GM21723 (cell line): Measurements from ENCODE around the gene ADAMTSL2.

Source experiments
- ATAC-seq: cut with Tn5 transposase; IDR thresholded peaks from one replicate; pipeline ENCODE4 v1.9.1; 2021; ENCODE audit warnings: mild to moderate bottlenecking, moderate library complexity; ENCODE audit not compliant: unreplicated experiment

ADAMTSL2 gene

GRCh38 chr9:133571896-133572595, 37.5 kb downstream of the ADAMTSL2 start:
- ATAC-seq, result no peak

DNA sequence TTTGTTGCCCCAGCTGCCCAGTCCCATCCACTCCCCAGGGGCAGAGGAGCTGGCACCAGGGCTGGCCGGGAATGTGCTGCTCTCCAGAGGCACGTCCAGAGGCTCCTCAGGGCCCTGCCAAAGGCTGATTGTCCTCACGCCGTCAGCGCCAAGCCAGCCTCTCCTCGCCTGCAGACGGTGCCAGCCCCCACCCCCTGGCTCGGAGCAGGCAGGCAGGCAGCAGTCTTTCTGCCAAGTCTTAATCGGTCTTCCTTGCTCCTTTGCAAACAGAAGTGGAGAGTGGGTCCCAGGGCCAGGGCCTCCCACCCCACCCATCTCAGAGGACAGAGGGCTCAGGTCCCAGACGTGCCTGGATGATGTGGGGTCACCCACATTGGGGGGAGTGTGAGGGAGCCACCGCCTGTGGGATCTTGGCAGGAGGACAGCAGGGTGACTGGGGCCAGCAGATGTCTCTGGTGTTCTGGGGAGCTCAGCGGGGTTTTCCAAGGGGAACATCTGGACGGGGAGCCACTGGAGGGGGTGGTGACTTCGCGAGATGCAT, 38.4 kb downstream of the ADAMTSL2 start:
- ATAC-seq, result no peak

DNA sequence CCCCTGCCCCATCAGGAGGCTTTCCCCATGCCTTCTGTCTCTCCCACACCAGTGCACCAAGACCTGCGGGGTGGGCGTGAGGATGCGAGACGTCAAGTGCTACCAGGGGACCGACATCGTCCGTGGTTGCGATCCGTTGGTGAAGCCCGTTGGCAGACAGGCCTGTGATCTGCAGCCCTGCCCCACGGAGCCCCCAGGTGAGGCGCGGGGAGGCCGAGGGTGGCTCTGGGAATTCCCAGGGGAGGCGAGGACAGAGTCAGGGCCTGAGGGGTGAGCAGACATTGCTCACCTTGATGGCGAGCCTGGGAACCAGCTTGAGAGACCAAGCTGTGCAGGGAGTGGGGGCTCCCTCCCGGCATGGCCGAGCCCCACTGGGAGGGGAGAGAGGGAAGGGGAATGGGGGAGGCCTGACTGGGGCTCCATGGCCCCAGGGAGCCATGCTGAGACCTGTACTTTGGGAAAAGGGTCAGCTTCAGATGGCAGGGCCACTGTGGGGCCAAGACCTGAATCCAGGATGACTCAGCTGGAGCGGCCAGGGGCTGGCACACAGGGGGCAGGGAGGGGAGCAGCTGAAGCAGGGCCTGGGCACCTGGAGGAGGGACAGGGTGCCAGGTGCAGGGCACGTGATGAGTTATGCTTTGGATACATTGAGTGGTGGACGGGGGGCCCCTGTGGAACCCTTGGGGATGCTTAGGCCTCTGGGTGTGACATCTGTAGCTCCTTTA, 39.4 kb downstream of the ADAMTSL2 start:
- ATAC-seq, result no peak

GRCh38 chr9:133574771-133575170, 40.3 kb downstream of the ADAMTSL2 start:
- ATAC-seq, result no peak

GRCh38 chr9:133575186-133576030, 40.9 kb downstream of the ADAMTSL2 start:
- no peak for ATAC-seq

DNA sequence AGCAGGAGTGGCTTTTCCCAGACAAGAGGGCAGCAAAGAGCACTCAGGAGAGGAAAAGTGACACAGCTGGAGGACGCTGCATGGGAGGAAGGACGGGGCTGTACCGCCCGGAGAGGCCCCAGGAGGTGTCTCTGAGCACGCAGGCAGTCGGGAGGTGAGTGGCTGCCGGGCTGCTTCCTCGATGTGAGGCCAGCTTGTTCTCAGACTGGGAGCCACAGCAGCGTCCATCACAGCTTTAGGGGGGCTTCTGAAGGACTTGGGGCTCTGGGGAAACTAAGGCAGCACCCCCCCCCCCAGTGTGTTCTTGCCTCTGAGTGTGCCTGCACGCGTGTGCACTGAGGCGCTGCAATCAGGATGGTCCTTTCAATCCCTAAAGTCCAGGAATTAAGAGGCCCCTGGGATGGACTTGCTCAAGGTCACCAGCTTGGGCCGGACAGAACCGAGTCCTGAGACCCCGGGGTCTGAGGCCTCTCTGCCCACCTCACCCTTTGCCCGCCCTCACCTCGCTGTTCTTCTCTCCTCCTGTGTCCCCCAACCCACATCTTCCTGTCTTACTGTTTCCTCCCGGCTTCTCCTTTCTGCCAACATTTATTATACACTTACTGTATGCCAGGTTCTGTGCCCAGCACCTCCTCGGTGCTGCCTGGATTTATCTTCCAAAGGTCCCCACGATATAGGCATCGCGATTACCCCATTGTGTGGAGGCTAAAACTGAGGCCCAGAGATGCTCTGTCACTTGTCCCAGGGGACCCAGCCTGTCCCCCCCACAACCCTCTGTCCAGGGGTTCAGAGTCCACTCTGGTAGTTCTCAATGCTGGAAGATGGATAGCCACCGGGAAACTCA, 41.7 kb downstream of the ADAMTSL2 start:
- no peak for ATAC-seq

DNA sequence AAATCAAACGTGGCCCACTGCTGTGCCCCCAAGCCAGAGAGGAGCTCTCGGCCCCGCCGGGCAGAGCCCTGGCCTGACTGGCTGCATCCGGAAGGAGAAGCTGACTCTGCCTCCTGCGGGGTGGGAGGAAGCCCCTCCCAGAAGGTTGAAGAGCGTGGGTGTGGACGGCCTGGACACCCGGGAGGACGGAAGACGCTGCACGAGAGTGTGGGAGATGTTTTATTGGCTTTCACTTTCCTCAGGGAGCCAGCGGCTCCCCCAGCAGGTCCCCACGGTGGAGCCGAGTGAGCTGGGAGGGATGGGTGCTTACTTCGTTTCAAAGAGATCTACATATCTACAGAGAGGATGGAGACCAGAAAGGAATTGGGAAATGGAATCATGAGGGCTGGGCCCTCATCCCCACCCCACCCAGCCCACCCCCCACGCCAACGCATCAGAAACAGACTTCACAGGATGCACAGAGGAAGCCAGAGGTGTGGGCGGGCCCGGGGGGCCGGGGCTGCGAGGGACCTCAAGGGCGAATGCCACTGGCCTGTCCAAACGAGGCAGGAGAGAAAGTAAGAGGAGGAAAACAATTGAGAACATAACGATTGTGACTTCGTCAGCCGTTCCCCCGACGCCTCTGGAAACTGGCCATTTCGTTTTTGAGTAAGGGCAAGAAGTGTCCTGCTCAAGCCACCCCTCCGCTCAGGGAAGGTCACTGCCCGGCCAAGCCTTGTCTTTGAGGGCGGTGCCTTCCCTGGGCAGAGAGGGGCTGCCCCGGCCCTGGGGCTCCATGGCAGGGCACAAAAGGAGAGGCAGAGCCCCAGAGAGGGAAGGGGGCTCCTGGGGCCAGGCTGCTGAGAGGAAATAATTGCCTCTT, 42.6 kb downstream of the ADAMTSL2 start:
- ATAC-seq, result no peak

- ATAC-seq, result no peak
Observed at GRCh38 chr9:133577737-133578112, 43.2 kb downstream of the ADAMTSL2 start.

DNA sequence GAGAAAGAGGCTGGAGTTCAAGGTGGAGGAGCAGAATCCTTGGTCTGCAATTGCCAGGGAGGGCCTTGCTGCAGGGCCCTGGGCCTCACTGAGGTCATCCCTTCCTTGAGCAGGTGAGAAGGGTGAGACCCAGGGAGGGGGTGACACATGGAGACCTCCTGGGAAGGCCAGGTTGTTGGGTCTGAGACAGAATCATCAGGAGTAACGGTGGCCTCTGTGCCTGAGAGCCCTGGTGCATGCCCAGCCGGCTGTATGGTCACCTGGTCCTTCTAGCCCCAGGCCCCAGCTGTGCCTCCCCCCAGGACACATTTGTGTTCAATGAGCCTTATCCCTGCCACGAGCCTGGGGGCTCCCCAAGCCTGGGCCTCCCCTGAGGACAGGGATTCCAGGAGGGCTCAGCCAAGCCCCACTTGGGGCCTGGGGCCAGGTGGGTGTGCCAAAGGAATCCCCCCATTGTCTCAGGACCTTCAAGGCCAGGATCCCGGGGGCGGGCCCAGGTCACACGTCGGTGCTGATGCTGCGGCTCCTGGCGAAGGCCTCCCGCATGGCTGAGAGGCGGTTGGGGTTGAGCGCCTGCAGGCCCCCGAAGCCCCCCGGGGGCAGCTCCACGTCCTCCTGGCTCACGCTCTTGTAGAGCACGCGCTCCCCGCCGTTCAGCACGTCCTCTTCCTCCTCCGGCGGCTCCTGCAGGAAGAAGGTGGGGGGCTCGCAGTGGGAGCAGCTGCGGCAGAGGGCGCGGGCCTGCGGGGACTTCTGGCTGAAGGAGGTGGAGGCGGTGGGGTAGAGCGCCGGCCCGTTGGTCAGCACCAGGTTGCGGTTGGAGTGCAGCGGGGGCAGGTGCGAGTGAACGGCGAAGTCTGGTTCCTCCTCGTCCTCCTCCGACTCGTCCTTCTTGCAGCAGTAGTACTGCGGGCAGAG, 44.3 kb downstream of the ADAMTSL2 start:
- ATAC-seq, result no peak

DNA sequence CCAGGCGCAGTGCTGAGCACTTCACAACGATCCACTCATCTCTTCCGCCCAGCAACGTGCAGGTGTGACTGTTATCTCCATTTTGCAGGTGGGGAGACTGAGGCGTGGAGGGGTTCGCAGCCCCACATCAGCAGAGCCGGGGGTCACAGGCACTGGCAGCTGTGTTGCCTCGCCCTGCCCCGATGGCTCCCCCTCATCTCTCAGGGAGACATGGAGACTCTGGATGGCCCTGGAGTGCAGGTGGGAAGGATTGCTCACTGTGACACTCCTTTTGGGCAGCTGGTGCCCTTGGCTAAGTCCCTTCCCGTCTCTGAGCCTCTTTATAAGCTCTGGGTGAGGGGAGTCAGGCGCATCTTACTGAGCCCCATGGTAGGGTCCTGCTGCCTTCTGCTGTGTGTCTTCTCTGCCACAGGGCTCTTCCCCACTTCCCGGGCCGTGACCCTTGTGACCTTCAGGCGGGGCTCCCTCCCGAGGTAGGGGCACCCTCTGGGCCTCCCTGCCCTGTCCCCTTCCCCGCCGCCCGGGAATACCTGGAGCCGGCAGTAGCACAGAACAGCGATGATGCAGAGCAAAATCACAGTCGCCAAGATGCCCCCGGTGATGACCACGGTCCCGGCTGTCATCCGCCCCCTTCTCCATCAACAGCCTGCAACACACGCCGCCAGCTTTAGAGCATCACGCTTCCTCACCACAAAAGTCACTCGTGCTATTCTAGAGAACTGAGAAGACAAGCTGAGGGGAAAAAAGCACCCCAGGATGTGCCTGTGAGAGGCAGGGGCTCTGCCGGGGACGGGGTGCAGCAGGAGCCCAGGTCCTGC, 45.3 kb downstream of the ADAMTSL2 start:
- ATAC-seq, result no peak

DNA sequence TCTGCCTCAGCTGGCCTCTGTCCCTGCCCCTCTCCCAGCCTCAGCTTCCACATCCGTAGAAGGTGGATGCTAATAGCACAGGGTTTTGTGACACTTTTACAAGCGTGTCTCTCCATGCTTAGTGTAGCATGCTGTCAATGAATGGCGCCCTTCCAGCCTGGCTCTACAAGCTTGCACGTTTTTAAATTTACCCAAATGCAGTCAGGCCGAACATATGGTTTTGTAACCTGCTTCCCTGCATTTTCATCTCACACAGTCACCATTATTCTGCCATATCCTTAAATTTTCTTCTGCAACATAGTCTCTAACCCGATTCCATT, 45.9 kb downstream of the ADAMTSL2 start:
- no peak for ATAC-seq

GRCh38 chr9:133581011-133581410, 46.5 kb downstream of the ADAMTSL2 start:
- ATAC-seq, result no peak

GRCh38 chr9:133581513-133582343, 47.2 kb downstream of the ADAMTSL2 start:
- no peak for ATAC-seq

DNA sequence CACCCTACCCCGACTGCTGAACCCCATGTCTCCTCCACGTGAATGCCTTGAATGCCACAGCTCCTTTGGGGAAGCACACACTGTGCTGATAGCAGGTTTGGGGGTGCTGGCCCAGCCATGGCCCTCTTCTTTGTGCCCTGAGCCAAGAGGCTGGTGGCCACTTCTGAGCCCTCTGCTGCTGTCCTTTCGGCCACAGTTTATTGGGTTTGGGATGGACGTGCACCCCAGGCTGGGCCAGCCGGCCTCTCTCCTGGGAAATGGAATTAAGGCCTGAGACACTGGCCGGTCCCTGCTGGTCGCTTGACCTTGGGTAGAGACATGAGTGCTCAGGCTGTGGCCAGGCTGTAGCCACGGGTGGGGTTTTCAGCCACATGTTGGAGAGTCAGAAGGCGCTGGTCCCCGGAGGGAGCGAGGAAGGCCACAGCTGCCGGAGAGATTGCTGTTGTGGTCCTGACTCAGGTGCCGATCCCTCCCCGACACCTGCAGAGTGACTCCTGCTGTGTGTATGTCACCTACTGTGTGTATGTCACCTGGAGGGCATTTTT, 48.1 kb downstream of the ADAMTSL2 start:
- no peak for ATAC-seq

DNA sequence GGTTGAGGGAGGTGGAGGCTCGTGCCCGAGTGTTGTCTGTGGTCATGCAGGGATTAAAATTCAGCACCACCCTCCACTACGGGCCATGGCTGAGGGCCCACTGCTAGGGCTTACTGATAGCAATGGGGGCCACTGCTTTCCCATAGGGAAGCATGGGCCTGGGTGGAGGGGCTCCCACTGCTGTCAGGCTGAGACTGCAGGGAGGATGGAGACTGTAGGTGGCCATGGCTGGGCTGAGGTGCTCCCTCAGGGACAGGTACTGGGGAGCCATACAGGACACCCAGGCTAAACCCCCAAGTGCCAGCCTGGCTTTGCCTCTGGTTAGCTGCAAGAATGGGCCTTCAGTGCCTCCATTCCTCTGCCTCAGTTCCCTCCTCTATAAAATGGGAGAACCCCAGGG, 48.6 kb downstream of the ADAMTSL2 start:
- no peak for ATAC-seq

DNA sequence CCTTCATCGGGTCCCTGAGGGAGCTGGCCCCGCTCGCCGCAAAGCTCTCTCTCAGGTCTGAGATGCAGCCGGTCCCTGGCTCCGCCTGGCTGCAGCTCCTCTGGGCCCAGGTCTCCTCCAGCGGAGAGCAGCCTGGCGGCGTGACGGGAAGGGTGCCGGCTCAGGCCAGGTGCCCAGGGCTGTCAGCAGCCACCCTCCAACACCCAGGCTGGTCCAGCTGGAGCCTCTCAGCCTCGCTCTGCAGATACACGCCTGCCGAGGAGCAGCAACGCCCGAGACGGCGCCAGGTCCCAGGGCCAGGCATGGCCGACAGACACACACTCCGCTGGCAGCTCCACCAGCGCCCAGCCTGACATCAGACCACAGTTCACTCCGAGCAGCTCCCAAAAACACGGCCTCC, 49.1 kb downstream of the ADAMTSL2 start:
- ATAC-seq, result no peak

- ATAC-seq, result no peak
Observed at GRCh38 chr9:133584167-133584558, 49.7 kb downstream of the ADAMTSL2 start.
